Stimulated activated CD8-positive, alpha-beta memory T cell treated with anti-CD3 and anti-CD28 coated beads, Interleukin-12 subunit alpha, Interleukin-12 subunit beta, amount 100 ng/mL, for 4 hours (primary cell): ENCODE data around the gene DDC.
"Not testable (repeated sequence)": the region's sequence is repeated elsewhere in the genome, so short reads cannot be mapped to it uniquely, and the experiment has no call there.

Source experiments
- DNase-seq: peaks from one replicate; pipeline ENCODE4 v3.0.0-alpha.2; 2020; ENCODE audit warnings: low read depth

DDC gene

DNA sequence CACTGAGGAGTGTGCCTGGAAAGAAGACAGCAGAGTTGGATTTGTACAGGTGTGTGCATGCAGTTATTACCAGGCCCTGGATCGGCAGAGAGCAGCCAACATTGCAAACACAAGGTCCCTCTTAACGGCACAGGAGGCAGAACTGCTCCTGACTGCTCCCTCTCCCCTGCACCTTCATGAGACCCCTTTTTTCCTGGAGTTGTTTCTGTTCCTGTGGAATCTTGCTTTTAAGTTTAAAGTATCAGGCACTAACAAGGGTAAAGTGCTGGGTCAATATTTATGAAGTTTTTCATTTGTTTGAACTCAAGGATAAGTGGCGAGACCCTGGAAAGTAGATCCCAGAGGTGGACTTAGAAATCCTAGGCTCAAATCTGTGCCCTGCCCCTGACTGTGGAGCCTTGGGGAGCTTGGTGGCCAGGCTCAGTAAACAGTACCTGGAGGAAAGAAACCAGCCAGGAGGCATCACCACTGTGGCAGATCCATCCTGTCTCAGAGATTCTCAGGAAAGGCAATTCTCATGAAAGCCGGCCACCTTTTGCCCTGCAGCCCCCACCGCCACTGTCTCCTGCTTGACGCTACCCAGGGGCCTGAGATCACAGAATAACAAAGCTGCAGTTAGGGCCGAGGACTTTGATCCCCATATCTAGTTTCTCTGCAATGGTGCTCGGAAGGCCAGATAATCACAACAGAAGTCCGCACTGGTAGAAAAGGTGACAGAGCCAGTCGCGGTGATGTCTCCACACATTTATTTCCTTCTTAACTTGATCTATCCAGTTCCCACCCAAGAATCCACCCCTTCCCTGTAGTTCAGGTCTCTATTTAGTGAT lies 36.7 kb downstream of the DDC start:
- DNase-seq, result no peak

GRCh38 chr7:50519350-50519749 lies 45.9 kb downstream of the DDC start:
- not testable (repeated sequence) for DNase-seq

GRCh38 chr7:50513166-50513871 lies 51.9 kb downstream of the DDC start:
- no peak for DNase-seq

DNA sequence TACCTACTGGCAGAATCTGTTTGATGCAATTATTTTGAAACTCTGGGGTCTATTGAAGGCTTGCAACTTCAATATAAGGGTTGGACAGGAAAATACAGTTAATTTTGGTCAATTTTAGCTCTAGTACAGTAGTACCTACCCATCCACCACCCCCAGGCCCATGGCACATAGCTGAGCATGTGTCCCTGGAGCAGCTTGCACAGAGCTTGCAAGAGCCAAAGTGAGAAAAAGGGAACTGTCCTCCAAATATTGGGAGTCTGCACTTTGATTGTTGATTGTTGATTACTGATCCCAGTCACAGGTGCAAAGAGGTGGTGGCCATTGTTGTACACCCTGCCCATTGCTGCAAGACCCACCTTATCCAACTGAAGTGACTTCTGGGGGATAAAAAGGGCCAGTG lies 52.8 kb downstream of the DDC start:
- no peak for DNase-seq

- DNase-seq, result no peak
These were observed 55.7 kb downstream of the DDC start for GRCh38 chr7:50509459-50509858.

DNA sequence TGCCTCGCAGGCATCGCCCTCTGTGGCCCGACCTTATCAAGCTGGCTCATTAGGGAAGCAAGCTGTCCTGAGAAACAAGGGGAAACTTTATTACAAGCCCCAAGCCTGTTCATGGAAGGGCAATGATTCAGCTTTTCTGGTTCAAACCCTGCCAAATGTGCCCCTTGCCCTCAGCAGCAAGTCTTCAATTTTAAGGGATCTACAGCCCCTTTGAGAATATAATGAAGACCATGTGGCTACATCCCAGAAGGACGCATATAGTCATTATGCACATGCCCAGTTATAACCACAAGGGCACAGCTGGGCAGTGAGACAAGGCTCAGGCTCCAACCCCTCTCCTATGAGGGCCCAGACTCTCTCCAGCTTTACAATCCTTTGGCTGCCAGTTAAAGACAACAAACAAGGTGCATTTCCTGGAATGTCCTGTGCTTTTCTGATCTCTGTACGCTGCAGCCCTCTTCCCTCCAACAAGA lies 56.7 kb downstream of the DDC start:
- DNase-seq, result no peak

GRCh38 chr7:50507898-50508470 lies 57.2 kb downstream of the DDC start:
- DNase-seq, result no peak

- DNase-seq, result no peak
These were observed 59.5 kb downstream of the DDC start for GRCh38 chr7:50505553-50506210.

- DNase-seq, result no peak
These were observed 60.3 kb downstream of the DDC start for GRCh38 chr7:50504646-50505546.

DNA sequence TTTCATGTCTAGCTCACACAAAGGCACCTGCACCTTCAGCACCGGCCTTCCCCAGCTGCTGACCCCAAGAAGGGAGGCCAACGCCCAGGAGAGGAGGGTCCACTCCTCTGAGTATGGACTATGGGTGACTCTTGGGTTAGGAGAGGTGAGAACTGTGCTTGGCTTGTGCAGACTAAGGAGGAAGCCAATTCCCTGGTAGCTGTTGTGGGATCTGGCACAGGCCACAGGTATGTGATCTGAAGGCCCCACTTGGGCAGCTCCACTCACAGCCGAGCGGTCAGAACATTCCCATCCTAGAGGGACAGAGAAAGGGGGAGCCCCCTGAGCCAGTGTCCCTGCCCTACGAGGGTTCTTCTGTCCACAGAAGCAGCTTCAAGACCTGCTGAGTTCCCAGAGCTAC lies 62.3 kb downstream of the DDC start:
- no peak for DNase-seq

DNA sequence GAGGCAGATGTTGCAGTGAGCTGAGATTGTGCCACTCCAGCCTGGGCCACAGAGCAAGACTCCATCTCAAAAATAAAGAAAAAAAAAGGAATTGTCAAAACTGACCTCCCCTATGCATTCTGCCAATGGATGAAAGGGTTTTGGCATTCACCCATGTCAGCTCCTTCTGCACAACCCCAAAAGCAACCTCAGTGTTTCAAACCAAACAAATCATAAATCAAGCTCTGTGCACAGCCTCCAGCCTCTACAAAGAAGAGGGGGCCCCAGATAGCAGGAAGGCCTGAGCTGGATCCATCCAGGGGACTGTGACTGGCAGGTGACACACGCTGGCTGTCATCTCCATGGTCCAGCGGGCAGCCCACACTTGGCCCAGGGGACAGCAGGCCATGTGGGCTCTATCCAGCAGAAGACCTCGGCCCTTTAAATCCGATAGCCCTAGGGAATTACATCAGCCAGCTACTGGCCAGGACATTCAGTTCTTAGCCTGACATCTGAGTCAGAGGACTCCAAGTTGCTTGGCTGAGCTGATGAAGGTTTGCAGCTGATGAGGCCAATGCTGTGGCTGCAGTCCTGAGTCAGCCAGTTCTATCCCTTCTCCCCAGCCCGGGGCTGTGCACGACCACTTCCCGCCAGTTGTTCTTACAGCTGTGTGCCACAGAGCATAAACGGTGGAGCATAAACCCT lies 63.1 kb downstream of the DDC start:
- DNase-seq, result no peak

DNA sequence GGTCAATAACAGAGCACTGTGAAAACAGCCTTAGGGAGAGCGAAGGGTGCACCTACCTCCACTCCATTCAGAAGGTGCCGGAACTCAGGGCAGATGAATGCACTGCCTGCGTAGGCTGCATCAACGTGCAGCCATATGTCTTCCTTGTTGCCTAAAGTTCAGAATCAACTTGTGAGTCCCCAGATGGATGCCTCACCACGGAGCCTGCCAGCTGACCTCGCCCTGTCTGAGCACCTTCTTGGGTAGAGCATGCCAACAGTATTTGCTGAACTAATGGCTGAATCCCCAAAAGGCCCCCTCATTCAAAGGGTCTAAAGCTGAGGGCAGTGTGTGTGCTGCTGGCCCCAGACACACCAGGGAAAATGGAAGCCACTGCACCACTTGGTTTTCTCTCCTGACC lies 66.1 kb downstream of the DDC start:
- no peak for DNase-seq

- no peak for DNase-seq
These were observed 67.2 kb downstream of the DDC start for GRCh38 chr7:50497968-50498367.

DNA sequence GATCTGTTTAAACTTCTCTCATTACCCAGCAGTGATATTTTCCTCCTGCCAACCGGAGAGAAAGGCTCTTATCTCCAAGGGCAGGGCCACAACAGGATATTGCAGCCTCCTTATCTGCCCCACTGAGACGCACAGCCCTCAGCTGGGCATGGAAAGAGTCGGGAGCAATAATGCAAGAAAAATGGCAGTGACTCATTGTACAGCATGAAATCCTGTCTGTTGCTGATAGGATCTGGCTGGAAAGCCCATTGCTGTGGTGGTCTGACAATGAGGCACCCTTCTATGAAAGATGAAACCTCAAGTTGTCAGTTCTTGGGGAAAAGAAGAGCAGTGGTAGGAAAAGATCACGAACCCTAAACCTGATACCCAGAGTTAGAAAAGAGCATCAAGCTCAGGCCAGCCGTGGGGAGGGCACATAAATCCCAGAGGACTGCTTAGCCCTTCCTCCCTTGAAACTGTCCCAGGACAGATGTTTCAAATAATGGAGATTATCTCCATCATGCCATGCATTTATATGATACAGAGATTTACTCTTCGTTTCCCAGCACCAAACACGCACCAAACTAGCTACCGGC lies 68.0 kb downstream of the DDC start:
- no peak for DNase-seq

DNA sequence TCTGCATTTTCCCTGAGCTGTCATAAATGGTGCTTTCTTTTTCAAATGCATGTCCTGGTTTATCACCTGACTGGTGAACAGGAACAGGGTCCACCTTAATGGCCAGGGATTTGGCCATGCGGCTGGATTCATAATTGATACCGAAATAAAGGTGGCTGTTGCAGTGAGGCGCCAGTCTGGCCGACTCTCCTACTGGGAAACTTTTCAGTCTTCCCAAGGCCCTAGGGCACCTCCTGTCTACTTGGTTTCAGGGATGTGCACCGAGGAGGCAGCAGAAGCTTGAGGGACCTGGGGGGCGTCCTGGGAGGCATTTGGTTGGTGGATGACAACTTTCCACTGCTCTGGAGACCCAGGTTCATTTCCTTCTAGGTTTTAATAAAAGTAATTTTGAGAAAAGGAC lies 68.6 kb downstream of the DDC start:
- no peak for DNase-seq

DNA sequence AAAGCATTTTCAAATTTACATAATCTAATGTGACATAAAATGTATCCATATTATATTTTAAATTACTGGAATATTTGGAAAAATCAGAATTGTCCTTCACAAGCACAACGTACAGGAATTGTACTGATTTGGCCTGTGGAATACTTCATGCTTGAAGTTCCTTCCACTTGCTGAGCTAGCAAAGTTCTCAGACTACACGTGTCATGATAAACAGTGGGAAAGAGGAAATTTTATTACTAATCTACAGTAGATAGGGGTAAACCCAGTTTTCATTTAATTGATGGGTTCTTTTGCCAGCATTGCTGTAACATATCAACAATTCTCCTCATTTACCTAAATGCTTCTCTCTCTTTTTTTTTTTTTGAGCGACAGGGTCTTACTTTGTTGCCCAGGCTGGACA lies 69.5 kb downstream of the DDC start:
- no peak for DNase-seq

DNA sequence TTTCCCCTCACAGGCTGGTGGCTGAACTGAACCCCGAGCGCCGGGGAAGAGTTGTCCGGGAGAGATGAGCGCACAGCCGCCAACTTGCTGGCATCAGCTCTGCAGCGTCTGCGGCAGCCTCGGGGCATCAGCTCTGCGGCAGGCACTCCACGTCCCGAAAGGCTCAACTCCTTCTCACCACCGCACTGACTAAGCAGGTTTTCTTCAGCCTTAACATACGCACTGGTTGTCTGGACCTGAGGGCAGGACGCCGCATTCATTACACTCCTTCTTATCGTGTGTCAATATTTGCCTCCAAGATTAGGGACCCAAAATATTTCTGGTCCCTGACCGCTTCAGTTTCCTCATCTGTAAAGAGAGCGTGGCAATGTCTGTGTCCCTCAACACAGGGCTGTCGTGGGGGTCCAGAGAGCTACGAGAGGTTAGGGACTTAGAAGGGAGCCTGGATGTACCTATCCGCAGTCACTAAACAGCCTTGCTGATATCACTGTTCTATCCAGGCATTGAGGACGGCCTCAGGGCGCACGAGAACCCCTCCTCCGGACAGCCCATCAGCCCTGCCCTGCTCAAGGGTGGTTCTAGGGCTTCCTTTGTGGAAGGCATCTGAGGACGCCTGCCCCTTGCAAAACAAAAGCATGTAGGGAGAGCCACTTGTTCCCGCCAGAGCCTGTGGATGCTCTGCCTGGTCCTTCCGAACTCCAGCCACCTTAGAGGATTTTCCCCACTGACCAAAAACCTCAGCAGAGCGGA lies 72.3 kb downstream of the DDC start:
- no peak for DNase-seq

- no peak for DNase-seq
These were observed 73.3 kb downstream of the DDC start for GRCh38 chr7:50491943-50492342.

GRCh38 chr7:50491209-50491608 lies 74.0 kb downstream of the DDC start:
- no peak for DNase-seq

DNA sequence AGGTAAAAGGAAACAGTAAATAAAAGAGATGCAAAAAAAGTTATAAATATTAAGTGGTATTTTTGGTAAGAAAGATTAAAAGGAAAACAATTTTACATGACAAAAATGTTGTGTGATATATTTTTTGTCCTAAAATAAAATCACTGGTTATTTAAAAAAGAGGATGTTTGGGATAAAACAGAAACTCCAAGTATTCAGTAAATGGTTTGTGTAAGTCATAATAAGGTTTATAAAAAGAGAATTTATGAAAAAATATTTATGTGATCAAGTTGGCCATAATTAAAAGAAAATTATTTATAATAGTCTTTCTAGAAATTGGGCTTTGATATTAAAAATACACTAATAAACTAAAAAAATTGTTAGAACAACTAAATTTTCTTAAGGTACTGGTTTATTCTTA lies 76.8 kb downstream of the DDC start:
- no peak for DNase-seq
